Neuronal stem cell (in vitro differentiated cells): Measurements from ENCODE around the gene PRR7.
A peak's percentile ranks its signal among the peaks of the same experiment; 100 is the strongest.

Source experiments
- DNase-seq: peaks from one replicate; pipeline ENCODE4 v3.0.0-alpha.2; 2013; ENCODE audit warnings: low spot score
- H2AFZ ChIP-seq: one replicate; pipeline ENCODE4 v1.6.1; 2013; ENCODE audit warnings: mild to moderate bottlenecking, low read length, inconsistent platforms
- H2AK5ac ChIP-seq: 2 replicates; pipeline ENCODE4 v1.6.1; 2013; ENCODE audit warnings: low read depth, mild to moderate bottlenecking, inconsistent platforms, low read length, moderate library complexity, mixed read lengths
- H2BK120ac ChIP-seq: 2 replicates; pipeline ENCODE4 v1.6.1; 2013; ENCODE audit warnings: low read depth, mild to moderate bottlenecking, inconsistent platforms, low read length, moderate library complexity, mixed read lengths
- H2BK12ac ChIP-seq: one replicate; pipeline ENCODE4 v1.6.1; 2013; ENCODE audit warnings: low read length, inconsistent platforms
- H2BK15ac ChIP-seq: 2 replicates; pipeline ENCODE4 v1.6.1; 2013; ENCODE audit warnings: mild to moderate bottlenecking, low read length, inconsistent platforms, mixed read lengths
- H2BK5ac ChIP-seq: one replicate; pipeline ENCODE4 v1.6.1; 2013; ENCODE audit warnings: inconsistent platforms, mild to moderate bottlenecking, low read length, moderate library complexity
- H3K14ac ChIP-seq: one replicate; pipeline ENCODE4 v1.6.1; 2013; ENCODE audit warnings: low read length, inconsistent platforms
- H3K18ac ChIP-seq: 2 replicates; pipeline ENCODE4 v1.6.1; 2013; ENCODE audit warnings: low read length, inconsistent platforms
- H3K23ac ChIP-seq: 2 replicates; pipeline ENCODE4 v1.6.1; 2013; ENCODE audit warnings: low read depth, mild to moderate bottlenecking, mixed read lengths, low read length, inconsistent platforms; ENCODE audit not compliant: poor library complexity
- H3K27ac ChIP-seq: replicated peaks from 3 replicates; pipeline ENCODE4 v1.5.1; 2013; ENCODE audit warnings: low read length, inconsistent platforms
- H3K27me3 ChIP-seq, 3 experiments: 2 replicates each; pipeline ENCODE4 v1.6.1; 2013; ENCODE audit warnings: low read length in 3 of 3, mild to moderate bottlenecking in 2 of 3, inconsistent platforms in 1 of 3, low read depth in 1 of 3, mixed read lengths in 1 of 3, moderate library complexity in 1 of 3; ENCODE audit not compliant: control insufficient read depth in 3 of 3, insufficient read depth in 3 of 3
- H3K36me3 ChIP-seq, 2 donors: replicated peaks in 1 of 2; 2 replicates each; pipeline ENCODE4 v1.6.1; 2013; ENCODE audit warnings: low read length in 2 of 2; ENCODE audit not compliant: control insufficient read depth in 2 of 2, insufficient read depth in 2 of 2
- H3K4ac ChIP-seq: 2 replicates; pipeline ENCODE4 v1.6.1; 2013; ENCODE audit warnings: inconsistent platforms, mild to moderate bottlenecking, low read length, moderate library complexity
- H3K4me1 ChIP-seq, 2 donors: 1 replicate in 1 of 2; 2 replicates in 1 of 2; pipeline ENCODE4 v1.6.1; 2013; ENCODE audit warnings: low read length in 2 of 2, low read depth in 1 of 2; ENCODE audit not compliant: control insufficient read depth in 2 of 2, insufficient read depth in 1 of 2
- H3K4me2 ChIP-seq: one replicate; pipeline ENCODE4 v1.6.1; 2013; ENCODE audit warnings: mild to moderate bottlenecking, low read length, inconsistent platforms; ENCODE audit not compliant: insufficient read depth, poor library complexity, severe bottlenecking
- H3K4me3 ChIP-seq, 2 donors: 2 replicates each; pipeline ENCODE4 v1.5.1; 2013; ENCODE audit warnings: low read length in 2 of 2, mild to moderate bottlenecking in 2 of 2, inconsistent platforms in 1 of 2, moderate library complexity in 1 of 2
- H3K79me1 ChIP-seq: one replicate; pipeline ENCODE4 v1.6.1; 2013; ENCODE audit warnings: low read depth, mild to moderate bottlenecking, inconsistent platforms, low read length, moderate library complexity
- H3K9ac ChIP-seq: one replicate; pipeline ENCODE4 v1.6.1; 2013; ENCODE audit warnings: mild to moderate bottlenecking, low read depth, low read length, inconsistent platforms; ENCODE audit not compliant: poor library complexity
- H3K9me3 ChIP-seq, 2 donors: replicated peaks in 1 of 2; 2 replicates each; pipeline versions ENCODE3 to v1.6.1; 2013; ENCODE audit warnings: low read length in 2 of 2, mild to moderate bottlenecking in 2 of 2, inconsistent platforms in 1 of 2, low read depth in 1 of 2, mixed read lengths in 1 of 2, moderate library complexity in 1 of 2; ENCODE audit not compliant: control insufficient read depth in 2 of 2, insufficient read depth in 1 of 2
- H4K8ac ChIP-seq: one replicate; pipeline ENCODE4 v1.6.1; 2013; ENCODE audit warnings: low read depth, mild to moderate bottlenecking, inconsistent platforms, low read length, moderate library complexity
- H4K91ac ChIP-seq: one replicate; pipeline ENCODE4 v1.6.1; 2013; ENCODE audit warnings: low read length, low read depth, mild to moderate bottlenecking, inconsistent platforms; ENCODE audit not compliant: poor library complexity
- WGBS, 2 donors: extraction: QIAGEN DNeasy Blood & Tissue Kit; methylation state at CpG; one replicate each; pipeline ENCODE4 v1.1.7; 2013; ENCODE audit warnings: missing lambda C conversion rate in 2 of 2, mixed read lengths in 1 of 2; ENCODE audit not compliant: insufficient read length in 2 of 2, insufficient replicate concordance in 1 of 2; ENCODE audit errors: extremely low coverage in 2 of 2; 5-methylcytosine and 5-hydroxymethylcytosine counted together

Gene PRR7

GRCh38 chr5:177498013-177498787 lies 51.6 kb downstream of the PRR7 start:
- H3K23ac ChIP-seq = peak overlapping the region; percentile 76
- H2AFZ ChIP-seq = peak overlapping the region; percentile 73
- peak overlapping the region; percentile 37 to 79 for H3K4me3 ChIP-seq
- H3K18ac ChIP-seq = peak overlapping the region; percentile 92
- no peak overlapping the region for H3K14ac ChIP-seq
- peaks cover 4% of the 10 kb centered on the region for H3K79me1 ChIP-seq
- H3K9ac ChIP-seq = peak overlapping the region; percentile 91
- no peak overlapping the region for H2BK5ac ChIP-seq
- peak overlapping the region; percentile 96 for H2BK15ac ChIP-seq
- DNase-seq = no peak
- peaks cover 0 to 14% (median 0%) of the 10 kb centered on the region in 3 experiments for H3K27me3 ChIP-seq
- no peaks in the 10 kb centered on the region for H3K9me3 ChIP-seq
- H2BK12ac ChIP-seq = peak overlapping the region; percentile 50
- peak overlapping the region; percentile 59 for H4K91ac ChIP-seq
- peak overlapping the region; percentile 89 for H2AK5ac ChIP-seq
- peaks cover 42 to 49% of the 10 kb centered on the region in 2 donors for H3K4me1 ChIP-seq
- H3K4me2 ChIP-seq = peak overlapping the region; percentile 84
- no CpG with 5 or more reads among the region's 48 CpGs for WGBS, 2 donors
- no peak overlapping the region for H3K27ac ChIP-seq
- peak overlapping the region; percentile 37 for H2BK120ac ChIP-seq
- H4K8ac ChIP-seq = no peak overlapping the region
- no peak overlapping the region for H3K4ac ChIP-seq
- H3K36me3 ChIP-seq = peaks cover 9 to 30% of the 10 kb centered on the region in 2 donors

- H3K4me2 ChIP-seq = no peak overlapping the region
- no peak overlapping the region for H2AFZ ChIP-seq
- H3K79me1 ChIP-seq = peaks cover 3% of the 10 kb centered on the region
- peak overlapping the region; percentile 86 for H2AK5ac ChIP-seq
- H3K18ac ChIP-seq = no peak overlapping the region
- WGBS, 2 donors = no CpG with 5 or more reads among the region's 6 CpGs
- no peak overlapping the region for H3K14ac ChIP-seq
- no peak overlapping the region for H3K4me3 ChIP-seq
- no peak overlapping the region for H2BK5ac ChIP-seq
- peaks cover 0 to 14% (median 0%) of the 10 kb centered on the region in 3 experiments for H3K27me3 ChIP-seq
- H4K8ac ChIP-seq = no peak overlapping the region
- peak overlapping the region; percentile 55 for H3K4ac ChIP-seq
- H3K9ac ChIP-seq = no peak overlapping the region
- no peak overlapping the region for H3K23ac ChIP-seq
- no peak overlapping the region for H2BK15ac ChIP-seq
- no peak for DNase-seq
- H3K27ac ChIP-seq = no peak overlapping the region
- H3K36me3 ChIP-seq = peaks cover 2 to 14% of the 10 kb centered on the region in 2 donors
- H4K91ac ChIP-seq = no peak overlapping the region
- no peaks in the 10 kb centered on the region for H3K9me3 ChIP-seq
- no peak overlapping the region for H2BK120ac ChIP-seq
- H2BK12ac ChIP-seq = no peak overlapping the region
- H3K4me1 ChIP-seq = peaks cover 32 to 48% of the 10 kb centered on the region in 2 donors
Observed at GRCh38 chr5:177499842-177500241, 53.2 kb downstream of the PRR7 start.

GRCh38 chr5:177500685-177501522 lies 54.3 kb downstream of the PRR7 start:
- no peak overlapping the region for H3K14ac ChIP-seq
- no peak overlapping the region for H3K23ac ChIP-seq
- peak overlapping the region; percentile 85 for H2AFZ ChIP-seq
- H2BK5ac ChIP-seq = no peak overlapping the region
- H2BK15ac ChIP-seq = peak overlapping the region; percentile 95
- peaks cover 0 to 14% (median 0%) of the 10 kb centered on the region in 3 experiments for H3K27me3 ChIP-seq
- DNase-seq = peak; percentile 86
- H4K8ac ChIP-seq = peak overlapping the region; percentile 96
- H3K4me1 ChIP-seq = peaks cover 24 to 39% of the 10 kb centered on the region in 2 donors
- WGBS, 2 donors = no CpG with 5 or more reads among the region's 10 CpGs
- no peak overlapping the region for H3K4me3 ChIP-seq
- peak overlapping the region; percentile 95 for H2BK12ac ChIP-seq
- peak overlapping the region; percentile 77 for H2AK5ac ChIP-seq
- H3K79me1 ChIP-seq = peaks cover 3% of the 10 kb centered on the region
- H3K36me3 ChIP-seq = peaks cover 2 to 5% of the 10 kb centered on the region in 2 donors
- H3K4me2 ChIP-seq = no peak overlapping the region
- no peaks in the 10 kb centered on the region for H3K9me3 ChIP-seq
- H3K4ac ChIP-seq = no peak overlapping the region
- H3K18ac ChIP-seq = peak overlapping the region; percentile 79
- H4K91ac ChIP-seq = peak overlapping the region; percentile 38
- H3K27ac ChIP-seq = no peak overlapping the region
- no peak overlapping the region for H2BK120ac ChIP-seq
- peak overlapping the region; percentile 57 for H3K9ac ChIP-seq
